ENCODE data around the gene KRT25.
"Not testable (repeated sequence)": the region's sequence is repeated elsewhere in the genome, so short reads cannot be mapped to it uniquely, and the experiment has no call there.

The KRT25 gene

GRCh38 chr17:40760105-40761016 is 5.2 kb upstream of the KRT25 start:
- DNase-seq (ENCODE audit: low read depth in 1 of 2, low spot score in 1 of 2), result no peak

GRCh38 chr17:40753804-40754203 is 1.3 kb downstream of the KRT25 start:
- no peak for DNase-seq (ENCODE audit: low read depth in 1 of 2, low spot score in 1 of 2)

GRCh38 chr17:40751065-40751464 is 4.1 kb downstream of the KRT25 start:
- DNase-seq (ENCODE audit: low read depth in 1 of 2, low spot score in 1 of 2), result no peak

GRCh38 chr17:40750391-40750790 is 4.7 kb downstream of the KRT25 start:
- DNase-seq (ENCODE audit: low read depth in 1 of 2, low spot score in 1 of 2), result no peak

- not testable (repeated sequence) for DNase-seq (ENCODE audit: low read depth in 1 of 2, low spot score in 1 of 2)
Measured at GRCh38 chr17:40748666-40749065, 6.5 kb downstream of the KRT25 start.

- DNase-seq (ENCODE audit: low read depth in 1 of 2, low spot score in 1 of 2), result no peak
Measured at GRCh38 chr17:40738553-40738952, 16.6 kb downstream of the KRT25 start.

- DNase-seq (ENCODE audit: low read depth in 1 of 2, low spot score in 1 of 2), result no peak
Measured at GRCh38 chr17:40735016-40735415, 20.1 kb downstream of the KRT25 start.

GRCh38 chr17:40734018-40734417 is 21.1 kb downstream of the KRT25 start:
- no peak for DNase-seq (ENCODE audit: low read depth in 1 of 2, low spot score in 1 of 2)

- no peak for DNase-seq (ENCODE audit: low read depth in 1 of 2, low spot score in 1 of 2)
Measured at GRCh38 chr17:40730970-40731369, 24.2 kb downstream of the KRT25 start.

- no peak for DNase-seq (ENCODE audit: low read depth in 1 of 2, low spot score in 1 of 2)
Measured at GRCh38 chr17:40727447-40728231, 27.5 kb downstream of the KRT25 start.

- no peak for DNase-seq (ENCODE audit: low read depth in 1 of 2, low spot score in 1 of 2)
Measured at GRCh38 chr17:40726919-40727318, 28.2 kb downstream of the KRT25 start.

- no peak for DNase-seq (ENCODE audit: low read depth in 1 of 2, low spot score in 1 of 2)
Measured at GRCh38 chr17:40724656-40725055, 30.5 kb downstream of the KRT25 start.

- no peak for DNase-seq (ENCODE audit: low read depth in 1 of 2, low spot score in 1 of 2)
Measured at GRCh38 chr17:40722241-40722640, 32.9 kb downstream of the KRT25 start.

GRCh38 chr17:40720899-40721298 is 34.2 kb downstream of the KRT25 start:
- no peak for DNase-seq (ENCODE audit: low read depth in 1 of 2, low spot score in 1 of 2)

GRCh38 chr17:40718930-40719329 is 36.2 kb downstream of the KRT25 start:
- no peak for DNase-seq (ENCODE audit: low read depth in 1 of 2, low spot score in 1 of 2)

GRCh38 chr17:40717776-40718175 is 37.4 kb downstream of the KRT25 start:
- no peak for DNase-seq (ENCODE audit: low read depth in 1 of 2, low spot score in 1 of 2)

- DNase-seq (ENCODE audit: low read depth in 1 of 2, low spot score in 1 of 2), result no peak
Measured at GRCh38 chr17:40714473-40714872, 40.7 kb downstream of the KRT25 start.

- DNase-seq (ENCODE audit: low read depth in 1 of 2, low spot score in 1 of 2), result no peak
Measured at GRCh38 chr17:40707745-40708144, 47.4 kb downstream of the KRT25 start.

- no peak for DNase-seq (ENCODE audit: low read depth in 1 of 2, low spot score in 1 of 2)
Measured at GRCh38 chr17:40705584-40705983, 49.5 kb downstream of the KRT25 start.

- no peak for DNase-seq (ENCODE audit: low read depth in 1 of 2, low spot score in 1 of 2)
Measured at GRCh38 chr17:40703652-40704051, 51.5 kb downstream of the KRT25 start, which contains the start of gene KRT24. Gene KRT24, minus strand, starts transcription at chr17:40703752. Its CDS starts 59 bp downstream, at chr17:40703693.

- DNase-seq (ENCODE audit: low read depth in 1 of 2, low spot score in 1 of 2), result no peak
Measured at GRCh38 chr17:40702271-40702670, 52.9 kb downstream of the KRT25 start.

GRCh38 chr17:40699853-40700252 is 55.3 kb downstream of the KRT25 start:
- no peak for DNase-seq (ENCODE audit: low read depth in 1 of 2, low spot score in 1 of 2)

Data from stimulated activated CD4-positive, alpha-beta T cell treated with anti-CD3 and anti-CD28 coated beads, Interleukin-15, amount 100 ng/mL, for 1 hour (primary cell).